ENCODE results near the gene CATSPER3.

Gene CATSPER3

DNA sequence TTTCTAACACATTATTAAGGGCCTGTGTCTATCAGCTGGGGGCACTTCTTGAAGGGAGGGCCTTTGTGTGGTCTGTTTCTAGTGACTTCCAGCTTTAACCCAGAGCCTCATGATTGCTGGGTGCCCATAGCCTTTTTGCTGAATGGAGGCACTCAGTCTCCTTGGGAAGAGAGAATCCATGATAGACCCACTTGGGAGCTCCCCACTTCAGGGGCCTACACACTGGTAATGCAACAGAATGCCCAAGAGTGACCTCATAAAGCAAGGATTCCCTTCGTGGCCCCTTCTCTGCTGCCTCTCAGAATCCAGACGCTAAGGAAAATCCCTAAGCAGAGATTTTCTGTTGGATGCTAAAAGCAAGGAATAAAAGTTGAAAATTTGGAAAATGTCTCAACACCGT is at the start of gene CATSPER3:
Gene CATSPER3, plus strand, starts transcription at position 301 of the 400 bp plus-strand sequence. Its CDS starts 85 bp downstream, at position 386.
- DNase-seq = no peak

DNA sequence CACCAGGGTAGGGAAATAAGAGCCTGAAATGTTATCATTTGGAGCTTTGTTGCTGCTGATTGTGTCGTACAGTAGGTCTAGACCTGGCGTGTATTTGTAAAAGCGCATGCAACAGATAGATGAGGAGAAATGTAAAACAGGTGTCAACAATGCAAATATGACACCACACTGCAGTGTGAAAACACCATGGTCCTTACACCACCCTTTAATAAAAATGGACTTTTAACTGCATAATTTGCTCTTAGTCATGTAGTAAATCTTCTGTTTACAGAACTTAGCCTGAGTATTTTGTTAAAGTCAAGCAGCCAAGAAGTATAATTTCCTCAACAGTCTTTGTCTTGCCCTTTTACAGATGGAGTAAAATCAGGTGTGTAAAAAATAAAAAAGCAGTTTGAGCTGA is 48.8 kb upstream of the CATSPER3 start:
- no peak for DNase-seq

- DNase-seq = no peak
Observed at GRCh38 chr5:134920848-134921575, 46.7 kb upstream of the CATSPER3 start.

DNA sequence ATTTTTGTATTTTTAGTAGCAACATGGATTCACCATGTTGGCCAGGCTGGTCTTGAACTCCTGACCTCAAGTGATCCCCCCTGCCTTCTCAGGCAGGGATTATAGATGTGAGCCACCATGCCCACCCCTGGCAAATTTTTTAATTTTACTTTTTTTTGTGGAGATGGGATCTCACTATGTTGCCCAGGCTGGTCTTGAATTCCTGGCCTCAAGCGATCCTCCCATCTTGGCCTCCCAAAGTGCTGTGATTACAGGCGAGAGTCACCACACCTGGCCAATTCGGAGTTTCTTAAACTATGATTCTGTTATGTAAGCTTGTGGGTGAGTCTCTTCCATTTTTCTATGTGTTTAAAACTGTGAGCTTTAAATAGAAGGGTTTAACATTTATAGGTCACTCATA is 35.2 kb upstream of the CATSPER3 start:
- DNase-seq = no peak

GRCh38 chr5:134934202-134934601 is 33.5 kb upstream of the CATSPER3 start:
- DNase-seq = no peak

- no peak for DNase-seq
Observed at GRCh38 chr5:134935711-134936602, 31.8 kb upstream of the CATSPER3 start.

GRCh38 chr5:134937526-134937925 is 30.2 kb upstream of the CATSPER3 start:
- no peak for DNase-seq

DNA sequence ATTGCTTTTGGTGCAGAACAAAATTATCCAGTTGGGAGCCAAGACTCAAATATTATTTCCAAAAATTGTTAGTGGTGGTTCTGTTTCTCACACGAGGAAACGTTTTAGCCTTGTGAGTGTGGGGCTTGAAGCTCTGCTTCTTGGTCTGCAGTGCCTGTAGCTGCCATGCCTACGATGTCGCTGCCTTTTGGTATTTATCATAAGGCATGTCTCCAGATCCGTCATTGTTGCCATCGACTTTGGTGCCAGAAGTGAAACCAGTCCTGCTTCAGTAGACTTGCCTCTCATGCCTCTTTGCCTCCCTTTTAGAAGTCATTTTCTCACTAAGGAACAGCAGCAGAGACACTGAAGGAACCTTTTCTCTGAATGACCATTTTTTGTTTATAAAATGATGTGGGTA is 29.7 kb upstream of the CATSPER3 start:
- no peak for DNase-seq

GRCh38 chr5:134939500-134939899 is 28.2 kb upstream of the CATSPER3 start:
- DNase-seq = no peak

DNA sequence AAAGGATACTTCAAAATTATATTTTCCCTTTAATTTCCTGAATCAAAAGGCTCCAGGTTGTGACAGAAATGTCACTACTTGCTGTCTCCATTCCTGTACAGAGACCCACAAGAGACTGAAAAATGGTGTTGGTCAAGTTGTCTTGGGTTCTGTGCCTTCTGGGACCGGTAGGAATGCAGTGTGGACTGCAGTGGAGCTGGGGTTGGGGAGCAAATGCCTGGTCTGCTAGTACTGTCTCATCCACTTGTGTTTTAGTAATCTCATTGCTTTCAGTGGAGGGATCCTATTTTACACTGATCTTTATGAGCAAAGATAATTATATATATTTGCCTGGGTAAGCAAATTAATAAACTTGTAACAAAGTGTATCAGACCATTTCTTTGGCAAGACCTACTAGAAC is 24.2 kb upstream of the CATSPER3 start:
- no peak for DNase-seq

DNA sequence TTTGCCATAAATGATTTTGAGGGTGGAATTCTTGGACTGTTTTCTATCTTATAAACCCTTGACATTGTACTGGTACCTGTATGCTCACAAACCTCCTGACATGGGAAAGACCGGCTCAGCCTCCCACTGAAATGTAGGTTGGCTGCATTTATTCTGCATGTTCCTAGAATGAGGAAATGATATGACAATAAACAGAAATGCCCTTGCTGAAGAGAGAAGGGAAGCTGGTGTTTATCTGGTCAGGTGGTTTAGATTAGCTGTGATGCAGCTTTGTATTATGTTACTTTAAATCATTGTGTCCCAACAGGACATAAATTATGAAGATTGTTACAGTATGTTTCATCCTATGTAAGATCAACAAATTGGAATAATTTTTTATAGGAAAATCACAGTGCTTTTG is 23.1 kb upstream of the CATSPER3 start:
- no peak for DNase-seq

GRCh38 chr5:134945041-134945440 is 22.7 kb upstream of the CATSPER3 start:
- DNase-seq = no peak

DNA sequence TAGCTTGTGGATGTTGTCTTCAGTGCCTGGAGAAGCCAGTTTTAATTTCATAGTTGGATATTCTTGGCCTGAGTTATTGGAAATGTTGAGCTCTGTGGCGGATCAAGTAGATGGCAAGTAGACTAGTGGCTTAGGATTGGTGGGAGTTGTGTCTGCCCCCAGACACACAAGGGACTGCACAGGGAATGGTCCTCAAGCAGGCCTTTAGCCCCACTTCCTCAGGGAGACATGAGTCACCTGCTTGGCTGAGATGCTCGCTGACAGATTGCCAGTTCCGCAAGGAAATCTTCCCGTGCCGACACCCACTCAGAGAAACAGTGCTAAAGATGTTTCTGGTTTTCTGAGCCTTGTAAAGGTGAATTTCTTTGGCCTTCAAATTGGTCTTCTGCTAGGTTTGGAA is 18.8 kb upstream of the CATSPER3 start:
- no peak for DNase-seq

GRCh38 chr5:134949316-134949715 is 18.4 kb upstream of the CATSPER3 start:
- no peak for DNase-seq

GRCh38 chr5:134957920-134958608 is 9.6 kb upstream of the CATSPER3 start:
- no peak for DNase-seq

GRCh38 chr5:134958755-134959154 is 9.0 kb upstream of the CATSPER3 start:
- DNase-seq = no peak

DNA sequence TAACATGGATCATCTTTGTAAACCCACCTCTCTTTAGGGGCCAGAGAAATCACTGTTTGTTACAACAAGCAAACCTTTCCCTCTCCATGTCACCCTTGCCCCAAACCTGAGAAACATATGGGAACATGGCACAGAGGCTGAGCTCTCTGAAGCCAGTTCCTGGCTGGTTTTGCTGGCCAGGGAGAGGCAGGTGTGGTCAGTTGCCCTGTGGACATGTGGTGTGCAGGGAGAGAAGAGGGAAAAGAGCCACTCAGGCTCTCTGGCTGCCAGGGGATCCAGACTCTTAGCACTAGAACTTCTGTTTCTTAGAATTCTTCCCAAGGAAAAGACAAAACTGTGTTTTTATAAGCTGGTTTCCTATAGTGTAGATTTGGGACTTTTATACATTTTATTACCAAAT is 4.6 kb upstream of the CATSPER3 start:
- DNase-seq = no peak

GRCh38 chr5:134964359-134965270 is 3.1 kb upstream of the CATSPER3 start:
- no peak for DNase-seq

GRCh38 chr5:134965271-134965825 is 2.4 kb upstream of the CATSPER3 start:
- DNase-seq = no peak

DNA sequence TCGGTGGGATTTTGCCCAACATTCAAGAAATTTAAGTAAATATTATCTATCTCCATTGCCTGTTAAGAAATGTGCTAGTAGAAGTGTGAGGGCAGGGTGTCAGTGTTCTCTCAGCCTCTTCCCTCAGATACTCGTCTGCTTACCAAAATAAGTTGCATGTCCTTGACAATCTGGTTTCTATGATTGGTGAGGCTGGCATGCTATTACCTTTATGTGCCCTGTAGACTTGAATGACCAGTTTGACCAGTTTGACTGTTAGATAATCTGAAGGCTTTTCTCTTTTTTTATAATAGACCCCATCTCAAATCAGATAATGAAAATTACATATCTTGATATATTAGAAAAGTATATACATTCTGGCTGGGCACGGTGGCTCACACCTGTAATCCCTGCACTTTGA is 348 bp downstream of the CATSPER3 start:
- no peak for DNase-seq

DNA sequence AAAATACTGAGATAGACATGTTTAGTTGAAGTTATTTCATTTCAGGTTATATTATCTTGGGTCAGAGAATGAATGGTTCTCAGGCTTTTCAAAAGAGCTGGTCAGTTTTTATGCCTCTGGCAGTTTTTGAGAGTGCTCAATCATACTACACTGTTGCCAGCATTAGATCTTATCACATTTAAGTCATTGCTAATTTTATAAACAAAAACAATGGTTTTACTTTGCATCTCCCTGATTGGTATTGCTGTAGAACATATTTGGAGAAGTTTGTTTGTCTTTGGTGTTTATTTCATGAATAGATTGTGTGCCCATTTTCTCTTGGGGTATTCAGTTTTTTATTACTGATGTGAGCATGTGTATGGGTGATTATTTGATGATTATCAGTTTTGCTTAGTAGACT is 1.5 kb downstream of the CATSPER3 start:
- DNase-seq = no peak

DNA sequence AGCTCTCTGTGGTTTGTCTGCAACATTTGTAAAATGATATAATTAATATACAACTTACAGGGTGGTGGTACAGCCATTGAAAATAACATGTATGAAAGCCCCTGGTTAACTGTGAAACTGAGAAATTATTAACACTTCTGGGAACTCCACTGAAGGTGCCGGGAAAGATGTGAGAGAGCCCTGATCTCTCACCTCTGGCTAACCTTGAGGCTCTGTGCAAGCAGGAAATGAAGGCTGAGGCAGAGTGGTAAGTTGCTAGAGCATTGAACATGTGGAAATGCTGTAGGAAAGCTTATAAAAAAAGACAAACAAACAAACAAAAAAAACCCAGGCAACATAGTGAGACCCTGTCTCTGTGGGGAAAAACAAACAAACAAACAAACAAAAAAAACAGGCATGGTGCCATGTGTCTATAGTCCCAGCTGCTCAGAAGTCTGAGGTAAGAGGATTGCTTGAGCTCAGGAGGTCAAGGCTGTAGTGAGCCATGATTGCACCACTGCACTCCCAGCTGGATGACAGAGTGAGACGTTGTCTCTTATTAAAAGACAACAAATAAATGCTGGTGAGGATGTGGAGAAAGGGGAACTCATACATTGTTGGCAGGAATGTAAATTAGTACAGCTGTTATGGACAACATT is 7.5 kb downstream of the CATSPER3 start:
- no peak for DNase-seq
